T-helper 2 cell treated with Interferon-gamma antibody and Interleukin-4, amounts not matched to agents 5 μg/mL and 100 μg/mL, for 36 hours (primary cell): ENCODE results near the gene TNFRSF14.
A peak's percentile ranks its signal among the peaks of the same experiment; 100 is the strongest.
"Not testable (repeated sequence)": the region's sequence is repeated elsewhere in the genome, so short reads cannot be mapped to it uniquely, and the experiment has no call there.

Experiments
- DNase-seq: peaks from one replicate; pipeline ENCODE4 v3.0.0; 2021; ENCODE audit warnings: low spot score
- H3K27ac Mint-ChIP-seq: one replicate; pipeline ENCODE4 v1.8.0; 2021; ENCODE audit warnings: mild to moderate bottlenecking, mixed read lengths
- H3K27me3 Mint-ChIP-seq: one replicate; pipeline ENCODE4 v1.8.0; 2021; ENCODE audit warnings: low read depth, mixed read lengths
- H3K36me3 Mint-ChIP-seq: one replicate; pipeline ENCODE4 v1.8.0; 2021; ENCODE audit warnings: low read depth, mixed read lengths
- H3K4me1 Mint-ChIP-seq: one replicate; pipeline ENCODE4 v1.8.0; 2021; ENCODE audit warnings: low read depth, mixed read lengths
- H3K4me3 Mint-ChIP-seq: one replicate; pipeline ENCODE4 v1.8.0; 2022; ENCODE audit warnings: mild to moderate bottlenecking, moderate library complexity, mixed read lengths
- H3K9me3 Mint-ChIP-seq: one replicate; pipeline ENCODE4 v1.8.0; 2021; ENCODE audit warnings: mixed read lengths

The TNFRSF14 gene

DNA sequence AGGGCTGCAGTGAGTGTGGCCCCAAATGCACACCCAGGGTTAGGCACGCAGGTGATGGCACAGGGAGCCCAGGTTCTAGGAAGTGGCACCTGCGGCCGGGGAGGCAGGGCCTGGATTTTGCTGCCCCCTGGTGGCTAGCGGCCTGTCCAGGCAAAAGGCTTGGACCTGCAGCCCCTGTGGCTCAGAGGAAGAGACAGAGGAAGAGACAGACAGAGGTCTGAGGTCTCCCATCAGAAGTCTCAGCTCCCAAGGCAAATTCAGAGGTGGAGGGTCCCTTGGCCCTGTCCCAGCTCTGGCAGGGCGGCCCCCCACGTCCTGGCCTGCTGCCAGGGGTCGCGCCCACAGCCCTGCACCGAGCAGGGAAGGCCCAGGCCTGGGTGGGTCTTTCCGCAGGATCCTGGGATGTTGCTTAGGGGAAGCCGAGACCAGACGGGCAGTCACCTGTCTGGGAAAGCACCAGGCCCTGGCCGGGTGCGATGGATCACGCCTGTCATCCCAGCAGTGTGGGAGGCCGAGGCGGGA lies 8.0 kb upstream of the TNFRSF14 start:
- DNase-seq, result peak; percentile 79
- Mint-ChIP-seq H3K27ac (peak overlapping the region; percentile 95), H3K27me3 (no peaks in the 10 kb centered on the region), H3K4me3 (peak overlapping the region; percentile 87), H3K9me3 (no peaks in the 10 kb centered on the region), H3K4me1 (peaks cover 13% of the 10 kb centered on the region), H3K36me3 (peaks cover 6% of the 10 kb centered on the region)

DNA sequence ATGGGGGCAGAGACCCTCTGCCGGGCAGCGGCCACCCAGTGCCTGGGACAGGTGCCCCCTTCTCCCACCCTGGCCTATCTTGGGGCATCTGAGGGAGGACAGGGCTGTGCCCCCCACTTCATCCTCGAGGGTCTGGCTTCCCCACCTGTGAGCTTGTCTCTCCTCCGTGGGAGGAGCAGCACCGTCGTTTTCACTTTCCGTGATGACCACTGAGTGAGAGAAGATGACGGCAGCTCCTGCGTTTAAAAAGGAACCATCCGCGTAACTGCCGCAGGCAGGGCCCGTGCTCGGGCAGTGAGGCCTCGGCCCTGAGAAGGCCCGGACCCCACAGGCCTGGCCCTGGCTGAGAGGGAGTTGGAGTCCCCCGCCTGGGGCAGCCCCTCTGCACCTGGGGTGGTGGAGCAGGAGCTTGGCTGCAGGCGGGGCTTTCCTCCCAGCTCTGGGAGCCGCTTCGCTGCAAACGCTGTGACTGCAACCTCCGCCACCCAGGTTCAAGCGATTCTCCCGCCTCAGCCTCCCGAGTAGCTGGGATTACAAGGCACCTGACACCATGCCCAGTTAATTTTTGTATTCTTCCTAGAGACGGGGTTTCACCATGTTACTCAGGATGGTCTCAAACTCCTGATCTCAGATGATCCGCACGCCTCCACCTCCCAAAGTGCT lies 6.7 kb upstream of the TNFRSF14 start:
- H3K4me1 Mint-ChIP-seq, result peaks cover 19% of the 10 kb centered on the region
- H3K4me3 Mint-ChIP-seq, result not testable (repeated sequence)

DNA sequence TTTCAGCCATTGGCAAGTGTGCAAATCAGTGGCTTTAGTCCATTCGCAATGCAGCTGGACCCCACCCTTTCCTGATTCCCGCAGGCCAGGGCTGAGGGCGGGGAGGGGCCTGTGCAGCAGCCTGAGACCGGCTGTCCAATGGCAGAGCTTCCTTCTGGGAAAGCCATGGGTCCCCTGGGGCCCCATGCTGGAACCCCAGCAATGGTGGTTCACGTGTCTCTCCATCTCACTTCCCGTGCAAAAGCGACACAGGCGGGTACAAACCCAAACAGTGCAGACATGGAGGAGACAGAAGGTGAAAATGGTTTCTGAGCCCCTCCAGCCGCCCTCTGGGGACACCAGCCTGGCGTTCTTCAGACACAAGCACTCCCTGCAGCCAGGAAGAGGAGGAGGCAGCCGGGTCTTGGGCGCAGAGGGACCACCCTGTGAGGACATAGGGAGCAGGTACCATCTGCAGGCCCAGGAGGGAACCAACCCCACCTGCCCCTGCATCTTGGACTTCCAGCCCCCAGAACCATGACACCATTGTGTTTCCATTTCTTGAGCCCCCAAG lies 5.8 kb upstream of the TNFRSF14 start:
- not testable (repeated sequence) for H3K4me3 Mint-ChIP-seq, H3K9me3 Mint-ChIP-seq, H3K27me3 Mint-ChIP-seq, H3K27ac Mint-ChIP-seq, DNase-seq
- H3K36me3 Mint-ChIP-seq, result peaks cover 13% of the 10 kb centered on the region
- peaks cover 26% of the 10 kb centered on the region for H3K4me1 Mint-ChIP-seq

More for the DNA sequence above, 6.7 kb upstream of the TNFRSF14 start:
- H3K36me3 Mint-ChIP-seq, H3K9me3 Mint-ChIP-seq, DNase-seq, H3K27me3 Mint-ChIP-seq: not testable (repeated sequence)
- H3K27ac Mint-ChIP-seq, result peak overlapping the region; percentile 95

DNA sequence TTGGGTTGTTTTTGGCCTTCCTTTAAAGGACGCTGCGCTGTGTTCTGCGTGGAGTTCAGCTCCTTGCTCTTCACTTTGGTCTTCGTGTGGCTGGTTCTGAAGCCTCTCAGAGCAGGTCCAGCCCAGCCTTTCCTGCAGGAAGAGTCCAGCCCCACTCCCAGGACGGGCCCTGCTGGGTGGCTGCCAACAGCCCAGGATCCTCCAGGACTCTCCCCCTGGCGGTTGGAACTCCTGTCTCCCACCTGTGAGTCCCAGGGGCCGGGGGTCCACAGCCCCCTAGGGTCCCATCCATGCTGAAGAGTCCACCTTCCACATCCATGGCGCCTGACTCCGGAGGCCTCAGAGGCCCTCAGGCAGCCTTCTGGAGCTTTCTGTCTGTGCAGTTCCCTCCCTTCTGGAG lies 4.6 kb upstream of the TNFRSF14 start:
- H3K4me1 Mint-ChIP-seq, result peaks cover 30% of the 10 kb centered on the region
- H3K36me3 Mint-ChIP-seq, result peaks cover 16% of the 10 kb centered on the region
- not testable (repeated sequence) for DNase-seq, H3K4me3 Mint-ChIP-seq, H3K27ac Mint-ChIP-seq, H3K27me3 Mint-ChIP-seq, H3K9me3 Mint-ChIP-seq

DNA sequence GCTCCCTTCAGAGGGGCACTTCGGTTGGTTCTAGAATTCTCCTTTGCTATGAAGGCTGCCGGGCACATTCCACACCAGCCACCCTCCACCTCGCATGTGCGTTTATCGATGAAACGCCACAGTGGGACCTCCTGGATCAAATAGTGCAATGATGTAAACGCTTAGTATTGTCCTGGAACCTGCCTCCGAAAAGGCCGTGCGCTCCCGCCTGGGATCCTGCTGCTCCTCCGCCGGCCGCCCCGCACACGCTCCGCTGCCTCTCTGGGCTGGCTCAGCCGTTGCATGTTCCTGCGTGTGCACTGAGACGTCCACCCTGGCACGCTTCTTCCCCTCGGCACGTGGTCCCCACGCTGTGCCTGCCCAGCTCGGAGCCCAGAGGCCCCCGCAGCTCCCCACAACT lies 4.0 kb upstream of the TNFRSF14 start:
- Mint-ChIP-seq H3K36me3 (peaks cover 18% of the 10 kb centered on the region), H3K27me3 (no peaks in the 10 kb centered on the region), H3K4me3 (no peak overlapping the region), H3K27ac (no peak overlapping the region), H3K9me3 (no peaks in the 10 kb centered on the region), H3K4me1 (peaks cover 30% of the 10 kb centered on the region)
- no peak for DNase-seq

DNA sequence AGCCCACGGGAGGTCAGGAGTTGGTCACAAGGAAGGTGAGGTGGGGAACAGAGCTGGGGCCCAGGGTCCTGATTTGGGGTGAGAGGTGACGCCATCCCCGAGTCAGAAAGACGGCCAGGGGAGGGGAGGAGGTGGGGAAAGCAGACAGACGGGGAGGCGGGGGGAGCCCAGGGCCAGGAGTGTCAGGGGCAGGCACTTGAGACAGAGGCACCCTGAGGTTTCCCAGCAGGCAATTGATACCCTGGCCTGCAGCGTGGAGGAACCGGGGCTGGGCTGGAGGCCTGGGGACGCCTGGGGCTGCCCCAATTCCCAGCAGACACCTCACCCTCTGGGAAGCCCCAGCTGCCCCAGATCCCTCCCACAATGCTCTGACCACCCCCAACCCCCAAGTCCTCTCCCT lies 3.1 kb upstream of the TNFRSF14 start:
- H3K27me3 Mint-ChIP-seq, DNase-seq, H3K4me3 Mint-ChIP-seq, H3K27ac Mint-ChIP-seq, H3K9me3 Mint-ChIP-seq: not testable (repeated sequence)
- Mint-ChIP-seq H3K36me3 (peaks cover 23% of the 10 kb centered on the region), H3K4me1 (peaks cover 30% of the 10 kb centered on the region)

DNA sequence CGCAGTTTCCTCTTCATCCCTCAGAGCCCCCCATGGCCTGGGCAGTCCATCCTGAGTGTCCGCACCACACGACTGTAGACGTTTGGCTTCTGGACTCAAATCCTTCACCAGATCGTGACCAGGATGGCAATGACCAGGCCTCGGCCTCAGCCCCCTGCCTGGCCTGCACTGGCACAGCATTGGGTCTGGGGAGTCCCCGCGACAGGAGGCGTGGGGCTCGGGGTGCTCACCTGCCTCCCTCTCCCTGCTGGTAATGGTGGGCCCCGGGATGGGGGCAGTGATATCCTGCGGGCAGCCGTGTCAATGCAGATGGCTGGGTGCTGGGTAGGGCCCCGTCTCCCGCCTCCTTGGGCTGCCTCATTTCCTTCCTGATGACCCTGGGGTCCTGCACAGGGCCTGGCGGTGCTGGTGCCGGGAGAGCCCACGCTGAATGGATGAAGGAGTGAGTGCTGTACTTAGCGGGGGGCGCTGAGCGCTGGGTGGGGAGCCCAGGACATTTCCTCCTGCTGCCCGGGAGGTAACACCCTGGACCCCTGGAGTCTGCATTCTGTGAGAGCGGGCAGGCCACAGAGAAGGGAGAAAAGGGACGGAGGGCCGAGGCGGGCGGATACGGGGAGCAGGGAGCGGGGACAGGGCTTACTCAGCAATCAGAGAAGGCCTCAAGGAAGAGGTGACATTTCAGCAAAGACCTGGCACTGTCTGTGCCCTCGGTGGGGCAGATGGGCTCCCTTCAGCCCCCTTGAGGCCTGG lies 2.1 kb upstream of the TNFRSF14 start:
- H3K36me3 Mint-ChIP-seq, result peaks cover 26% of the 10 kb centered on the region
- no peak for DNase-seq
- no peaks in the 10 kb centered on the region for H3K27me3 Mint-ChIP-seq
- peak overlapping the region; percentile 99 for H3K4me3 Mint-ChIP-seq
- peak overlapping the region; percentile 96 for H3K27ac Mint-ChIP-seq
- peaks cover 27% of the 10 kb centered on the region for H3K4me1 Mint-ChIP-seq
- H3K9me3 Mint-ChIP-seq, result no peaks in the 10 kb centered on the region

DNA sequence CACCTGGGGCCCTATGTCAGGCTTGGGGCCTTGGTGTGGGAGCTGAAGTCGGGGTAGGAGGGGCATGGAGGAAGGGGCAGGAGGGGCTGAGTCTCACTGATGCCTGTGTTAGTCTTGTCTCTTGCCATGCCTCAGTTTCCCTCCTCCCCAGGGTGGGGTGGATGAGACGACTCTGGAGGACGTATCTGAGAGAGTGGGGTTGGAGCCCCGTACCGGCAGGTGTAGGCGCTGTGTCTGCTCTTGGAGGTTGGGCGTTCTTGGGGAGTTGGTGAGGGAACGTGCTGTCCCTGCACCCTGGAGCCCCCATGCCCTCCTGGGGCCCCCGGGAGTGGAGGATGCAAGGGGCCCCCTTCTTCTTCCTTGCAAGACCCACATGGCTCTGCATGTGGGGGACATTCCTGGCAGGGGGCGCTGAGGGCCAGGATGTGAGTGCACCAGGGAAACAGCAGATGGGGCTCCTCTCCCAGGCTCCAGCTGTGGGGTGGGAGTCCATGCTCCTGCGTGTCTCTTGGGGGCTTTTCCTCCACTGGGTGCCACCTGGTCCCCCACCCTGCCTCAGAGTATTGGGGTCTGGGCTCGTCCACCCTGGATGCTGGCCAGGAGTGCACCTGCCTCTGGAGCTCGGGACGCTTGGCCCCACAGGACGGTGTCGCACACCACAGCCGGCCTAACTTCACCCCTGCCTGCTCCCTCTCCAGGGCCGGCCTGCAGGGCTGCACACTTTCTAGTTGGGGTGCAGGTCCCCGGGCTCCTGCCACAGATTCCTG lies 1.4 kb upstream of the TNFRSF14 start:
- DNase-seq, result peak; percentile 42
- Mint-ChIP-seq H3K9me3 (no peaks in the 10 kb centered on the region), H3K36me3 (peaks cover 25% of the 10 kb centered on the region), H3K27me3 (no peaks in the 10 kb centered on the region), H3K4me3 (peak overlapping the region; percentile 99), H3K4me1 (peaks cover 25% of the 10 kb centered on the region), H3K27ac (peak overlapping the region; percentile 96)

DNA sequence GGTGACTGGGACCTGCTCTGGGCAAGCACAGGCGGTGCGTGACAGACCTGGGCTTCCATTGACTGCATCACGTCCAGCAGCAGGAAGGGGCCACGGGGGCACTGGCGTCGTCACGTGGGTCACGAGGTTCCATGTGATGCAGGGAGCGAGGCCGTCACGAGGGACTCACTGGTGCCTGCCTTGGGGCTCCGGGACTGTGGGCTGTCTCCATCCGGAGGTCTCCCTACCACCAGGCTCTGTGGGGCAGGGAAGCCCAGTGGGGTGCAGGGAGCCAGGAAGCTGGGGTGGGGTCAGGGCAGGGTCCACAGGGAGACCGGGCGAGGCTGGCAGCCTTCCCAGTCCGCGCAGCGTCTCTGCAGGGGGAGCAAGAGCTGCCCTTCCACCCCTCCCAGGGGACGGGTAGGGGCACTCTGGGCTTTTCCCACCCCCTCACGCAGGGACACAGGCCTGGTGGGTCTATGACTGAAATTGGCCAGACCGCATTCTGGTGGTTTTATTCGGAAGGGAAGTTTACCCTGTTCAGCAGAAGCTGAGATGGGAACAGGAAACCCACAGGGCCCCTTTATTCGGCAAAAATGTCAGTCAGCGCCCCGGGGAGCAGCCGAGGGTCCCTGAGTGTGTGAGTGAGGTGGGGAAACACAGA lies 416 bp upstream of the TNFRSF14 start:
- H3K27me3 Mint-ChIP-seq, result no peaks in the 10 kb centered on the region
- peak overlapping the region; percentile 99 for H3K4me3 Mint-ChIP-seq
- H3K27ac Mint-ChIP-seq, result peak overlapping the region; percentile 96
- peak; percentile 85 for DNase-seq
- no peaks in the 10 kb centered on the region for H3K9me3 Mint-ChIP-seq
- H3K4me1 Mint-ChIP-seq, result peaks cover 25% of the 10 kb centered on the region
- H3K36me3 Mint-ChIP-seq, result peaks cover 24% of the 10 kb centered on the region

DNA sequence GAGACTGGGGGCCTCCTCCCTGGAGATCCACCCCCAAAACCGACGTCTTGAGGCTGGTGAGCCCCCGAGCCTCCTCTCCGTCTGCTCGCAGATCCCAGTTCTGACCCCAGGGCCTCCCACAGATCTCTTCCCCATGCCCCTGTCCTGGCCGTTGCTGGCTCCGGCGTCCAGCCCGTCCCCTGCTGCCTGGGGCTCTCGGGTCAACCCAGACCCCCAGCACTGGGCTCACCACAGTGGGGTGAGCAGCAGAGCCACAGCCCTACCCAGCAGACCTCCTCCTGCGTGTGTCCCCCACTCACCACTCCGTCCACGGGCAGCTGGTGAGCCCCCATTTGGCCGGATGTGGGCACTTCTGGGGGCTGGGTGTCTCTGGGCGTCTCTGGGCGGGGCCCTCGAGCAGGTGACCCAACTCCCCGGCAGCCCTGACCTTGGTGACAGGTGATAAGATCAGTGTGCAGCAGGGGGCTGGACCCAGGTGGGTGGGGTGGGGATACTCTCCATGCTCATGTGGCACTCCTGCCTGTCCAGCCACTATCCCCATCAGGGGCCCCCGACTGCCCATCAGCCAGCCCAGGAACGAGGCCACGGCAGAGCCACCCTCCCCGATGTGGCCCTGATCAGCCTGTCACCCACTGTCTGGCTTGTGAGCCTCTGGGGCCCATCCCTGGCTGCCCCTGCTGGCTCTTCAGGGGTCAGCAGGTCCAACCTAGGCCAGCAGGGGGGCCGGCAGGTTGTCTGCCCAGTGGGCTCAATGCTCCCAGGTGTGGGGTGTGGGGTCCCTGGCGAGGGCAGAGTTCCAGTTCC lies 709 bp downstream of the TNFRSF14 start:
- H3K27me3 Mint-ChIP-seq, result no peaks in the 10 kb centered on the region
- H3K36me3 Mint-ChIP-seq, result peaks cover 27% of the 10 kb centered on the region
- peak; percentile 50 for DNase-seq
- peaks cover 28% of the 10 kb centered on the region for H3K4me1 Mint-ChIP-seq
- H3K27ac Mint-ChIP-seq, result peak overlapping the region; percentile 96
- no peaks in the 10 kb centered on the region for H3K9me3 Mint-ChIP-seq
- H3K4me3 Mint-ChIP-seq, result peak overlapping the region; percentile 99

DNA sequence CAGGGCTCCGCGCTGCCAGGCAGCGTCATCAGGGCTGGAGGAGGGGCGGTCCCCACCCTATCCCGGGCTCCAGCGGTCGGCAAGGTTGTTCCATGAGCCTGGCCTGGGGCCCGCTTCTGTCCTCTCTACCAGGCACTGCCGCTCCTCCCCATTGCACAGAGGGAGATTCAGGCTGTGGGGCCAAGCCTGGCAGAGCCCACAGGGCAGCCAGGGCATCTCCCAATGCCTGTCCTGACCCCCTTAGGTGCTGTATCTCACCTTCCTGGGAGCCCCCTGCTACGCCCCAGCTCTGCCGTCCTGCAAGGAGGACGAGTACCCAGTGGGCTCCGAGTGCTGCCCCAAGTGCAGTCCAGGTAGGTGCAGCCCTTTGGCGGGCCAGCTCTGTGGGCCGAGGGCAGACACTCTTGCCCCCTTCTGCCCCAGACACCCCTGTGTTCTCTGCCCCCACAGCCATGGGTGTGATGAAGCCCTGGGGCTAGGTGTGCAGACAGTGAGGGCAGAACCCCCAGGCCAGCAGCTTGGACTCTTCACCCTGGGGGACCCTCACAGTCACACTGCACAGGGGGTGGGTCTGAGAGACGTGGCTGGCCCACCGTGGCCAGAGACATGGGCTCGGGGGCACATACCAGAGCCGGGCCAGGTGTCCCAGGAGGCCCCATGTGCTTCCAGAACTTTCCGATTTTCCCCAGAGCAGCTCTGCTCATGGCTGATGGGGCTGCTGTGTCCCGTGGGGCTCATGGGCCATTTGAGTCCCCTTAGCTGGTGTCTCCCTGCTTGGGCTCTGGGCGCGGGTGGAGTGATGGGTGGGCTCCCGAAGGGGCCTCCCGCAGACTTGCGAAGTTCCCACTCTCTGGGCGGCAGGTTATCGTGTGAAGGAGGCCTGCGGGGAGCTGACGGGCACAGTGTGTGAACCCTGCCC lies 1.6 kb downstream of the TNFRSF14 start:
- H3K27me3 Mint-ChIP-seq, result no peaks in the 10 kb centered on the region
- H3K27ac Mint-ChIP-seq, result peak overlapping the region; percentile 86
- H3K9me3 Mint-ChIP-seq, result no peaks in the 10 kb centered on the region
- peaks cover 28% of the 10 kb centered on the region for H3K4me1 Mint-ChIP-seq
- peak overlapping the region; percentile 99 for H3K4me3 Mint-ChIP-seq
- DNase-seq, result no peak
- H3K36me3 Mint-ChIP-seq, result peaks cover 28% of the 10 kb centered on the region

DNA sequence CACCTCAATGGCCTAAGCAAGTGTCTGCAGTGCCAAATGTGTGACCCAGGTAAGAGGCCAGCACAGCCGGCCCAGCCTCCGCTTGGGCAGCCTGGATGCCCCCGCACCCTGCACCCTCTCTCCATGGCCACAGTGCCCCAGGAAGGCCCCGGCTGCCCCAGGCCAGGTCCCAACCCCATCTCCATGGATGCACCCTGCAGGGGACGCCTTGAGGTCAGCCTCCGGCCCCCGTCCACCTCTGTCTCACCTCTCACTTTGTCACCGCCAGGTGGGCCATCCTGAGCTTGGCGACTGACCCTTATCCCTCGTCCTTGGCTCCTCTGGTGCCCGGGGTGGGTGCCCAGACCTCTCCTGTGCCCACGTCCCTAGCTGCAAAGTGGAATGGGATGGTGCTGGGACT lies 2.2 kb downstream of the TNFRSF14 start:
- H3K4me3 Mint-ChIP-seq, result peak overlapping the region; percentile 99
- peak overlapping the region; percentile 60 for H3K27ac Mint-ChIP-seq
- peaks cover 28% of the 10 kb centered on the region for H3K4me1 Mint-ChIP-seq
- H3K9me3 Mint-ChIP-seq, result no peaks in the 10 kb centered on the region
- DNase-seq, result no peak
- H3K27me3 Mint-ChIP-seq, result no peaks in the 10 kb centered on the region
- H3K36me3 Mint-ChIP-seq, result peaks cover 28% of the 10 kb centered on the region
